NCI-H2107 (cell line): ENCODE results near the gene NPR3.
"Not testable (repeated sequence)": the region's sequence is repeated elsewhere in the genome, so short reads cannot be mapped to it uniquely, and the experiment has no call there.

Experiments
- DNase-seq: peaks from one replicate; lab custom pipeline; 2025; lab: John Stamatoyannopoulos, UW

The NPR3 gene

DNA sequence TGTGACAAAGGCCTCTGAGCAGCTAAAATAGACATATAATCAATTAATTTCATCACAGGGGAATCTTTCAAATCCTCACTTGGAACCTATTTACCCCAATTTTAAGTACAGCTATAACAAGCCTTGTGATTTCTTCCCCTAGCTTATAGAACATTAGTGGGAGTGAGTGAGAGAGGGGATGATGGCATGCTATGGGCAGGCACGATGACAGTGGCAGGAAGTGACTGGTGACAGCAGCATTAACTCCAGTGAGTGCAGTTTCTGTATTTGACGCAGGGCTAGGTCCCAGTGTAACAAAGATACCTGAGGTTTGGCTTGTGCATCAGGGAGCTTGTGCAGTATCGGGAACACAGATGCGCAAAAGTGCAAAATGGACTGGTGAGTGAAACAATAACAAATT, 54.1 kb downstream of the NPR3 start:
- DNase-seq: no peak

DNA sequence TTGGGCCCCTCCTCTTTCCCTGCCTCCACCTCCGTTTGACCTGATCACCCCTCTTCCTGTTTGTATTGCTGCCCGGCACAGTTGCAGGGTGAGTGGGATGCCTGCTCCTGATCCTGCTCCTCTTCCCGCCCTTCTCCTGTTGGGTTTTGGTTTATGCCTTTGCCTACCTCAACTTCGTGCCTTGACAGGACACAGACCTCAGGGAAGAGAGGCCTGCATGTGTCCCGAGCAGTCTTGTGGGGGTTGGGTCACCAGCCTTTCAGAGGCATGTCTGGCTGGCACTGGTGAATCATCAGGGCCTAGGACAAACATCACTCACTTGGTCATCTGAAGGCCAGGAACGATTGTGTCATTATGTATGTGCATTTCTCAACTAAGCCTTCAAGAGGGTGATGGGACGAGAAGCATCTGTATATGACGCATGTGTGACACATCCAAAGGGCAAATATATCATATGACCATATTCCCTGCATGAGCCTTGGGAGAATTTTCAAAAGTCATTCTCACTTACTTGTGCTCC, 56.9 kb downstream of the NPR3 start:
- no peak for DNase-seq

DNA sequence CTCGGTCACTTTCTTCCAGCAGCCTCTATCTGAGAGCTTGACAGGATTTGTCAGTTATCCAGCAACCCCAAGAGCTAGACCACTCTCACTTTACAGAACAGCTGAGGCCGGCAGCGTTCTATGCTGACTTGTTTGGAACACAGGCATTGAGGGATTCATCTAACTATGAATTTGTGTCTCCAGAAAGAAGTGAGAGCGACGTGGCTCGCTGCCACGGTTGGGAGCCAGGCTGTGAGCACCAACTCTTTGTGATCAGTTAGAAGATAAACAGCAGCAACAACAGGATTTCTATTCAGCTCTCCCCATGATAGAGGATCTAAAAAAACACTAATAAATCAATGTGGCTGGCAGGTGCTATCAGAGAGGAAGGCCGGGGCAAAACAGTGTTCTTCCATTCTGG, 58.6 kb downstream of the NPR3 start:
- DNase-seq: no peak

DNA sequence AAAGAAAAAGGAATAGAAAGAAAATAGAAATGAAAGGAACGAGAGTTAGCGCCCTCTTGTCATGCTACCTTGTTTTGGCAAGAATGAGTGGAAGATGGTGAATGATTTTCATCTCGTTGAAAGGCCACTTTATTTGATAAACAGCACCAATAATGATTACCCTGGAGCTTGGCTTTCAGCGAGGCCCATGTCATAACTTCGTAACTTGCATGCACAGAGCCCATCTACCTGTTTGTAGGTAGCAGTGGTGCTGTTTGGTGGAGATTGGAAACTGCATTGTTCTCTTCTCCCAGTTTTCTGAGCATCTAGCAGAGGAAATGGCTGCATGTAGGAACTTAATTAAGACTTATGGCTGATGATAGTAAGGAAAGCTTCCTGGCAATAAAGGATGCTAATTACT, 59.3 kb downstream of the NPR3 start:
- no peak for DNase-seq

DNA sequence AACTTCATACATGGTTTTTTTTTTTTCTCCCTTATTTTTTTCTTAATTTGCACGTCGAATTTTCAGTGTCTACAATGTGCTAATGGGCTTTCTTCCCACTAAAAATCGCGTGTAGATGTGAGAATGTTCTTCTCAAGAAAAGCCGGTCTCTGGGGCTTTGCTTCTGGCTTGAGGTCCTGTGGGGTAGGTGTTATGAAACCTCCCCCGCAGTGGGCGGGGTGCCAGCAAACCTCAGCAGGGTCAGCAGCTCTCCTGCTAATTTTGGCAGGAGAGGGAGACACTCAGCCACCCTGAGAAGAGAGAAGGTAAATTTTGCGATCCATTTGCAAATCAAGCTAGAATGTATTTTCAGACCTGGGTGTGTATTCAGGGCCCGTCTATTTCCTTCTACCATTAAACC, 59.9 kb downstream of the NPR3 start:
- no peak for DNase-seq

DNA sequence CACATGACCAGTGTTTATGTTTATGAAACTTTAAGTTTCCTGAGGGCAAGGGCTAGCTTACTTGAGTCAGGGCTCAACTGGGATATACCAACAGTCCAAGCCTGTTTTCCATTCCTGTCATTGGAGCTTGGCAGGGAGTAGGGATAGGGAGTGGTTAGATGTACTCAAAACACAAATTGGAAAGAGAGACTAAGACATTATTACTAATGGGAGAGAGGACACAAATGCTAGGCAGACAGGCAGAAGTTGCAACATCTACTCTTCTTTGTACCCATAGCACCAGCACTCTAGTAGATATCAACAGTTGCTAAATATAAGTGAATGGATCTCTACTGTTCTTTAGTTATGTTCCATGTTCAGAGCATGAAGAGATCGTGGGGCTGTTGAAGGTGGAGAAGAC, 62.8 kb downstream of the NPR3 start:
- DNase-seq: no peak

DNA sequence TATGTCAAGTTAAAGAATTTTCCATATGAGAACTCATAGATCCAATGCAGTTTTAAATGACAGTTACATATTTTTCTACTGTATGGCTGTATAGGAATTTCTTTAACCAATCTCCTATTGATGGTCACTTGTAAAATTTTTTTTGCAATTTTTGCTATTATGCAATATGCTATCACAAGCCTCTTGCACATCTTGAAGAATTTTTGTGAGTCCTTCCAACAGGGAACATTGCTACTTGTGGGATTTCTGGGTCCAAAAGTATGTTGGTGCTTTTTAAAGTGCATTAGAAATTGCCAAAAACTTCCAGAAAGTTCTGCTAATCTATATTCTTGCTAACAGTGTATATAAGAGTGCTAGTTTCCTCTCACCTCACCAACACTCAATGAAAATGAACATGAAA, 65.1 kb downstream of the NPR3 start:
- DNase-seq: no peak

DNA sequence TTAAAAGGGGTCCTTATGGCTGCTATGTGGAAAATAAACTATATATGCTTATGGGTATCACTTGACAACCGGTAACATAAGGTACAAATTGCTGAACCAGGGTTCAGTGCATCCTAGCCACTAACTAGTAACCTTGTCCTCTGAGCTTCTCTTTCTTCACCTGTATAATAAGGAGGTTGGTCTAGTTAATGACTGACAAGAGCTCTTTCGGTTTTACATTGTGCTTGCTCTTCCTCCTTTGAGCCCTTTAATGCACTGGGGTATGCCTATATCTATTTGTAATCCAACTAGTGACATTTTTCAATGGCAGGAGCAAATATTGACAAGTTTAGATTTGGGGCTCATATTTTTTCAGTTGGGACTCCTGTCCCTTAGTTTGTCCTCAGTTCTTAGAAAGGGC, 66.1 kb downstream of the NPR3 start:
- no peak for DNase-seq

DNA sequence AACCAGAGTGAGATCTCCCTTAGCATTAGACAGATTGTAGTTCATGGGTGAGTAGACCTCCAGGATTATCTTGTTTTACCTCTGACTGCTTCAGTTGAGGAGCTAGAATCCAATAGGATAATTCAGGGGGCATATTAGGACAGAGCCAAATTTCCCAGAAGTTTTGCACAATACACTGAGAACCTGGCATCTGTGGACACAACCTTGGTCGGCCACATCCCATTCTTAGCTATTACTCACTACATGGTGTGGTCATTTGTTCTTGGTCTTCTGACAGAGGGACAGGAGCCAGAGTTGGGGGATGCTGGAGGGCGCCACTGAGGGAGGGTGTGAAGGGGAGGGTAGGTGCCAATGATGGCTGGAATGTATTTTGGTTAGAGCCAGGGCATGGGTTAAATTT, 66.6 kb downstream of the NPR3 start:
- DNase-seq: no peak

DNA sequence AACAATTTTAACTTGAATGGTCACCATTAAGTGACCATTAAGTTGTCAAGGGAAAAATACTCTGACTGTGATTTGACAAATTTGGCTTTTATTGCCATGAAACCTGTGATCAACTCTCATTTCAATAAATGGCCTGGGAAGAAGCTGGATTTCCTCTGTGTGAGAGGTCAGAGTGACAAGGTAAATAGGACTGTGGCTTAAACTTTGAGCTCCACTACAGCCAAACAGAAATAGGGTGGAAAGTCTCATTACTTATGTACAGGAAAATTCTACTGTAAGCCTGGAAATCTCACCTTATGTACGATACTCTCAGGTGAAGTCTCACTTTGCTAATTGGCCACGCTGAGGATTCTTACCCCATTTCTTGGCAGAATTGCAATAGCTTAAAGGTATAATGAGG, 67.3 kb downstream of the NPR3 start:
- DNase-seq: no peak

DNA sequence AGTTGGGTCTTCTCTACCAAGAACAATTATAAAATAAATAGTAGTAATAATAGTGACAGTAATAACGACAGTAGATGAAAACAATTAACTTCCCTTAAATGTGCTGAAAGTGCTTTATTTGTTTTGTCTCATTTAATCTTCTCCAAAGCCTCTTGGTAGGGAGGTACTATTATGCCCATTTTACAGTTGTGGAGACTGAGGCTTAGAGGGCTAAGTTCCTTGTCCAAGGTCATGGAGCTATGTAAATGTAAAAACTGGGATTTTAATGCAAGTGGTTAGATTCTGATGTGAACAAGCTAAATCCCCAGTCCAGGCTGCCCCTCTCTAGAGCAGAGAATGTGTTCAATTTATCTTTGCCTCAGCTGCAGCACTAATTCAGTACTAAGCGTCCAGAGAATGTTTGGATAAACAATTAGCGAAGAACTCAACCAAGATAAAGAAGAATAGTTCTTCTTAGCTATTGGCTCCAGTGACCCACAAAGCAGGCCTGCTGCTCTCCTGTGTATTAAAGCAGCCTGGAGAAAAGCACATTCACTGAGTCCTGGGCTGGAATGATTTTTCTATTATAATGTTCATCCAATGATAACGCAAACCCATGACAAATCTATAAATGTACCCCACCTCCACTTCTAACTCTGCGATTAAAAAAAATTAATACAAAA, 68.8 kb downstream of the NPR3 start:
- no peak for DNase-seq

DNA sequence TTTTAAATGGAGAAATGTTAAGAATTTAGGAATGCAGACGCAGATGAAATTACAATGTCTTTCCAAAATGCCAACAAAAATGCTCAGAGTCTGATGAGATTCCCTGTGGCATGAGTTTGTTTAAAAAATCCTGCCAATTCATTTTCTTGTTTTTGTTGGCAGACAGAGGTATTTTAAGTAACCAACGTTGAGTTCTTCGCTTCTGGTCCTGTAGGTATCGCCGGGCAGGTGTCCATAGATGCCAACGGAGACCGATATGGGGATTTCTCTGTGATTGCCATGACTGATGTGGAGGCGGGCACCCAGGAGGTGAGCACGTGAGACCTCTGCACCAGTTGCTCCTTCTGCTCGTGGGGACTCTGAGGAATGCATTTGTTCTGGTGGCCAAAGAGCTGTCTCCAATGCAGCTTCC, 69.4 kb downstream of the NPR3 start:
- no peak for DNase-seq

DNA sequence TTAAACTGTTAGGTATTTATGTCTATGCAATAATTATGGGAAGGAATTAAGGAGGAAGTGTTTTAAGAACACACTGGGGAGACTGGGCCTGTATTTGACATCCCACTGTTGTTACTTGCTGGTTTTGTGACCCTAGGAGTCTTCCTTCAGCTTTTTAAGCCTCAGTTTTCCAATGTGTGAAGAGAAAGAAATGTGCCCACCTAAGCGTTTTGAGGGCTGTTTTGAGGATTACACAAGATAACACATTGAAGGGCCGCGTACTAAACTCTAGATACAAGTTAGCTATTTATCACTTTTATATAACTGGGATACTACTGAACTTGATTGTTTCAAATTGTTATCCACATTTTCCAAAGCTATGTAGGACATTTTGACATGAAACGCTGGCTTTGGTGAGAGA, 72.5 kb downstream of the NPR3 start:
- DNase-seq: no peak

DNA sequence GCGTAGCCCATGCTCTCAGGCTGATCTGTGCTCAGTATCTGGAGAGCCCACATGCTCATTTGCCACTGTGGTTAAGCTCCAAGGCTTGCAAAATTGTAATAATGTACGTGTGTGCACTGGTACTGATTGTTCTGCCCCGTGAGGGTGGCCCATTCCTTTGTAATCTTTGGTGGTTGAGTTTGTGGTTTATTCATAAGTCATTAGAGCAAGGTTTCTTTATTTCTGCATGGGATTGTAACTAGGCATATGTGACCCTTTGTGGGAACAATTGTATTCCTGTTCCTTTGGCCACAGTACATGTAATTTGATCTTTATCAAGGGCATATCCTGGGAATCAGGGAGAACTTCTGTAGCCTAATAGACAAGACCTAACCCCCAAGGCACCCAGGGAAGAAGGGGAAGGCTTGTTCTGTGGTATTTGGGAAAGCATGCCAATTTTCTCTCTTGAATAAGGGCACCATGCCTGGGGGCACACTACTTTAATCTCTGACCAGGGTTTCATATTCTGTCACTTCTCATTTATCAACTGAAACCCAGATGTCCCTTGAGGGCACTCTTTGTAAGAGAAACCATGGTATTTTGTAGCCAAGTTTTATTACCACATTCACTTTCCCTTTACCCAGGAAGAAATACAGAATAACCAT, 74.6 kb downstream of the NPR3 start:
- DNase-seq: no peak

DNA sequence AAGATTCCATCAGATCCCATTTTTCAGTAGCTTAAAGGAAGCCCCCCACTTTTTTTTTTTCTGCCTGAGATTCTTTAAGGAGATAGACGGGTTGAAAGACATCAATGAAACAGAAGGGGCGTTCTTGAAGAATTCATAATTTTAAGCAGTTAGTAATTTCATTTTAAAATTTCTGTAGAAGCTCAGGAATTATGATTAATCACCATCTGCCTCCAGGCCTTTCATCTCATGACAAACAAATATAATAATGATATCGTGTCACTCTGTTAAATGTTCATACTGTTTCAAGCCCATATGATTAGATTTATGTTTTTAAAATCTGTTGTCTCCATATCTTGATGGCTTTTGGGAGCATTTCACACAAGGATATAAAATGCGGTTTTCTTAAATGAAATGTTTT, 75.2 kb downstream of the NPR3 start:
- DNase-seq: no peak

DNA sequence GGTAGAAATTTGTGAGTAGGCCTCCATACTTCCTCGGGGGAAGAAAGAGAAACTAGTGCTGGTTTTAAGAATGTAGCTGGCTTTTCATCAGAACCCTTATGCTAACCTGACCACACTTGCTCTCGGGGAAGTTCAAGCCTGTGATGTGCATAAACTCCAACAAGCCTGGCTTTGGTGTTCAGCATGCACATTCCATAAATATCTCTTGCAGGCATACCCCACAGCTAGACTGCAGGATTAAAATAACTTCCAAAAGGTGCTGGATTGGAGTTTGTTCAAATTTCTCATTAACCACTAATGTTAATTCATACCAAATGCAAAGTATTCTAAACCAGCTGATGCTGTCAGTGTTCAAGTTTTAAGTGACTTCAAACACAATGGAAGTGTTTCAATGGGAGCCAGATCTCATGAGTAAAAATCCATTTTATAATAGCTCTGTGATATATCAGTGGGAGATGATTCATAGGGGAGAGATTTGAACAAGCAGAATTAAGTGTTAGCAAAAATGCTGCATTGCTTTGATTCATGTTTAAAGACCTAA, 79.4 kb downstream of the NPR3 start:
- DNase-seq: no peak

DNA sequence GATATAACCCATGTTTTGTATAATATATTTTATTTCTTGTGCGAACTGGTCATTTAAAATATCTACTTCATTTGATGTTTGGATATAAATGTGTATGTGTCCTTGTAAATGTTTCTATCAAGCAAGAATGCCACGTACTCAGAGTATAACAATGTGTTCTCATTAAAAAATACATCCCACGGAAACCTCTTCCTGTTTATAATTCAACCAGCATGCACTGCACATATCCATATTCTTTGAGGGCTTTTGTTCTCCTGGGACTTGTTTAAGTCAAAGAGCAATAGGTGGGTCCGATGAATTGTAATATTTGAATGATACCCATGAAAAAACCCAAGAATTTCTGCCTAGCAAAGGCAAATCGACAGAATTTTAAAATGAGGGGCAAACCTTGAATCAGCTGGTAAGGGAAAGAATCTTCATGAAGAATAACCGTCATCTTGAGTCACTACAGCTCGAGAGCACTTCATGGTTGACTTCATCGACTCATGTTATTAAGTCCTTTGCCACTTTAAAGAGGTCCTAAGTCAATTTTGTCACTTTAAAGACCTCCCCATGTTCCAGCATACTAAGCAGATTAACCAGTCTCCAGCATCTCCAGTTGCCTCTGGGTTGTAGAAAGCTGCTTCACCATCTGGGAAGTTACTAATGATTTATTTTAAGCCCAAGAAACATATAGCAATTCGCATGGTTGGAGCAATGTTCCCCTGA, 80.6 kb downstream of the NPR3 start:
- no peak for DNase-seq

DNA sequence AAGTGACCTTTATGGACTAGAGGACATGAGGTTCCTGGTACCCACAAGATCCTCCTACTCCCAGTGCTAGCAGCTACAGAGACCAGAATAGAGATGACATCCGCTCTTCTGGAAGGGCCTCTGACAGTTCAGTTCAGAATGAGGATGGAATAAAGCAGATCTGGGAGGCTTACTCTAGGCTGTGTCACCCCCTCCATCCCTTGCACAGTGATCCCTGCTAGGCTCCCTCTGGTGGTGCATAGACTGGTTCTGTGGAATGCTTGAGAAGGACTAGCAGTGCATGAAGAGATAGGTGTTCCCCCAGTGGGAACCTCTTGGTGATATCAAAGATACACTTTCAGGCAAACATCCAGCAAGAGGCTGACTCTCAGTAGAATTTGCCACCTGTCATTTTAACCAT, 83.0 kb downstream of the NPR3 start:
- DNase-seq: no peak

DNA sequence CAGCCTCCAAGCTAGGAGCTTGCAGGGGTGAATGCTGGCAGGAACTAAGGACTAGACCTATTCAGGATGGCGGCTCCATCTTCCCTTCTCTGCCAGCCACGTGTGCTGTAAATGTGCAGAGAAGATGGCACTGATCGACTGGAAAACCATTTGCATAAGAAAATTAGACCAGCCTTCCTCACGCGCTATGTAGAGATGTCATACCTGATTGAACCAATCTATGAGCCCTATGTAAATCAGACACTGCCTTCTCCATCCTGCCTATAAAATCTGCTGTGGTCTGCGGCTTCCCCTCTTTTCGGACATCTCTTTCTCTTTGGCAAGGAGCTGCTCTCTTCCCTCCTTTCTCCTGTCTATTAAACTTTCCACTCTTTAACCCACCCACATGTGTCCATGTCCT, 91.6 kb downstream of the NPR3 start:
- no peak for DNase-seq

DNA sequence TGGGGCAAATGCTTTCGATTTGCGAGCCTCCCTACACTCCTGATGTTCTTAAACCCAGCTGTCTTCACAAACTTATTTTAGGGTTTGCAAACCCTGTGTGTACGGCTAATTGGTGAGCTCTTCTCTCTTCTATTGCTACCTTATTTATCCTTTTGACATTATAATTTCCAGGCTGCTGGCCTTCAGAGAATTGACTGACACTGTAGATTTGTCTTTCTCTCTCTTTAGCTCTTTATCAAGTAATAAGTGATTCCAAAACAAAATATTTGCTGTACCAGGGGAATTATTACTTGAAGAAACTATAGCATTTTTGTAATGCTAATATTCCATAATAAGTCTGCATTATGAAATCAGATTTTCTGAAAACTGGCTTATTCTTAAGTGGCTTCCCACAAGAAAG, 92.5 kb downstream of the NPR3 start:
- DNase-seq: no peak

DNA sequence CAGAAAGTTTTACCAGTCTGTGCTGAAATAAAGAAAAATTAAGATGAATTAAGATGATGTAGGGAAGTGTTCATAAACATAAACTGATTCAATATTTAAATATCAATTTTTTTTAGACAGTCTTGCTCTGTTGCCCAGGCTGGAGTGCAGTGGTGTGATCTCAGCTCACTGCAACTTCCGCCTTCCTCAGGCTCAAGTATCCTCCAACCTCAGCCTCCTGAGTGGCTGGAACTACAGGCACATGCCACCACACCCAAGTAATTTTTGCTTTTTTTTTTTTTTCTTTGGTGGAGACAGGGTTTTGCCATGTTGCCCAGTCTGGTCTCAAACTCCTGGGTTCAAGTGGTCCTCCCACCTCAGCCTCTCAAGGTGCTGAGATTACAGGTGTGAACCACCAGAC, 94.3 kb downstream of the NPR3 start:
- not testable (repeated sequence) for DNase-seq

DNA sequence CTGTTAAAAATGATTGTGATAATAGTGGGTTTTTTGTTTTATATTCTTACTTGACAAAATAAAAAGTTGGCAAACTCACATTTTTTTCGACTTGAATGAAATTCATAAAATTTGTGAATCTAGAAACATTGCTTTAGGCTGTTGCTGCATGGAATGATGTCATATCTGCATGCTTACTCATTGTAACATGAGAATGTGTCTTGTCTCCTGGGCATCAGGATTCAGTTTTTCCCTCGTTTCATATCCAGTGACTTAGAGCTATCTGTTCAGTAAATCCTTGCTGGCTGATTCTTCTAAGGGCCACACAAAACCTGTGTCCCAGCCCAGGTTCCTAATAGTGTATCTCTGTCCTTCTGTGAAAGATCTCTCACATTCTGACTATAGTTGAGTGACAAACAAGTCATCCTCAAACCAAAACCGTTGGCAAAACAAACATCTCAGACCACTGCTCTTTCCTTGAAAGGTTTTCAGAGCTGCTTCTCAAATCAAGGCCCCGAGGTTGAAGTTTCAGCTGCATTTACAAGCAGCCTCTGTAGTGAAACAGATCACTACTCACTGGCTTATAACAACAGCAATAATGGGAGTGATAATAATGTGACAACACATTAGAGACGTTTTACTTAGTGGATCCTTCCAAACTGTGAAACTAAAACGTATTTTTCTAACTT, 95.0 kb downstream of the NPR3 start:
- no peak for DNase-seq

DNA sequence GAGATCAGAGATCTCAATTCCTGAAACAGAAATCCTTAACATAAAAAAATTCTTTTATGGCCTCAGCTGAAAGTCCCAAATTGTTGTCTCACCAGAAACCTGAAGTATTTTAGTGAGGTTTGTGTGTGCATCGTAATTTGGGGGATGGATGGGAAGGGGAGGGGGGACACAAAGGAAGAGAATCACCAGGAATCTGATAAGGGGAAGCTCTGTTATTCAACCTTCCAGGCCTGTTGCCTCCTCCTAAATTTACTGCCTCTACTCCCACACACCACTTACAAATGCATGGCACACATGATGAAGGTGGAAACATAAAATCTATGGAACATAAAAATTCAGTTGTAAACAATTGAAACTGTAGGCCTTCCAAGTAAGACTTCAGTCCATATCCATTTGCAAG, 97.7 kb downstream of the NPR3 start:
- no peak for DNase-seq
